NB4 (cell line): Measurements from ENCODE around the gene GLO1.
A peak's percentile ranks its signal among the peaks of the same experiment; 100 is the strongest.

Source experiments
- DNase-seq: peaks from one replicate; pipeline ENCODE4 v3.0.0; 2010; ENCODE audit warnings: low read depth
- H3K4me3 ChIP-seq: one replicate; pipeline ENCODE4 v1.5.1; 2011; ENCODE audit warnings: mild to moderate bottlenecking, low read depth, low read length, moderate library complexity
- CTCF ChIP-seq: IDR thresholded peaks from one replicate; pipeline ENCODE4 v1.5.1; 2012; ENCODE audit warnings: low read depth, low read length
- MAX ChIP-seq: IDR thresholded peaks from 2 replicates; pipeline ENCODE4 v1.6.1; 2011; ENCODE audit warnings: low read depth, low read length
- MYC ChIP-seq: IDR thresholded peaks from 2 replicates; pipeline ENCODE4 v1.6.1; 2011; ENCODE audit warnings: low read depth, low read length
- POLR2A ChIP-seq: IDR thresholded peaks from 2 replicates; pipeline ENCODE4 v1.6.1; 2011; ENCODE audit warnings: mild to moderate bottlenecking; ENCODE audit not compliant: insufficient read length; ENCODE audit errors: extremely low read depth

The GLO1 gene

GRCh38 chr6:38702558-38703397 lies at the start of gene GLO1:
TSS of gene GLO1 (minus strand) at chr6:38703145. CDS start at chr6:38703054, 91 bp downstream.
- TF ChIP-seq MAX (peak; percentile 57; the same call in 1 of the 2 replicates), CTCF (no peak), POLR2A (peak; percentile 85)
- H3K4me3 ChIP-seq: peak within 1 kb of the TSS; percentile 81
- peak; percentile 99 for DNase-seq

GRCh38 chr6:38750968-38751615 lies 48.1 kb upstream of the GLO1 start:
- no peak for DNase-seq
- TF ChIP-seq MYC (no peak), POLR2A (no peak), MAX (no peak), CTCF (no peak)
- H3K4me3 ChIP-seq: no peak overlapping the region

- TF ChIP-seq MAX: no peak
- no peak for TF ChIP-seq CTCF
- TF ChIP-seq MYC: no peak
- TF ChIP-seq POLR2A: no peak
- no peak for DNase-seq
- H3K4me3 ChIP-seq: no peak overlapping the region
These were observed 46.5 kb upstream of the GLO1 start for GRCh38 chr6:38749473-38749872.

- H3K4me3 ChIP-seq: no peak overlapping the region
- TF ChIP-seq MYC: no peak
- no peak for TF ChIP-seq POLR2A
- no peak for TF ChIP-seq CTCF
- no peak for TF ChIP-seq MAX
These were observed 36.6 kb upstream of the GLO1 start for GRCh38 chr6:38739532-38739931.

GRCh38 chr6:38738261-38738660 lies 35.3 kb upstream of the GLO1 start:
- TF ChIP-seq CTCF (no peak), POLR2A (no peak), MYC (no peak), MAX (no peak)
- no peak for DNase-seq
- H3K4me3 ChIP-seq: no peak overlapping the region

More at GRCh38 chr6:38739532-38739931, 36.6 kb upstream of the GLO1 start:
- DNase-seq: no peak
